Colonic mucosa (tissue), 4 donors: Measurements from ENCODE around the gene PRKCG. TPM values are rescaled to one million over a fixed set of nuclear protein-coding genes. Genes with fewer than 3 reads are reported as not detected.
"Not testable (repeated sequence)": the region's sequence is repeated elsewhere in the genome, so short reads cannot be mapped to it uniquely, and the experiment has no call there.

ENCODE experiments used
- DNase-seq: peaks from one replicate; pipeline ENCODE4 v3.0.0-alpha.2; 2020
- H3K27ac ChIP-seq: fragments of 200-600 bp; one replicate; pipeline ENCODE4 v1.8.0; 2021
- H3K27me3 ChIP-seq: fragments of 200-600 bp; one replicate; pipeline ENCODE4 v1.8.0; 2021
- H3K36me3 ChIP-seq: fragments of 200-600 bp; one replicate; pipeline ENCODE4 v1.8.0; 2021
- H3K4me1 ChIP-seq: fragments of 200-600 bp; one replicate; pipeline ENCODE4 v1.8.0; 2021; ENCODE audit warnings: mild to moderate bottlenecking
- H3K4me3 ChIP-seq: fragments of 200-600 bp; one replicate; pipeline ENCODE4 v1.8.0; 2021
- H3K9ac ChIP-seq, 2 donors: one replicate each; pipeline ENCODE4 v1.7.0; 2013; ENCODE audit warnings: control low read depth in 2 of 2, low read depth in 2 of 2, low read length in 2 of 2
- H3K9me3 ChIP-seq: fragments of 200-600 bp; one replicate; pipeline ENCODE4 v1.8.0; 2021
- intact Hi-C: fragments of 100-400 bp; cut with DNase I; formaldehyde crosslinking; loops from one replicate; pipeline ENCODE4 v1.14.1; 2022
- total RNA-seq, 2 donors: library from RNA; stranded (reverse); fragmentation: NEBNext Ultra II Directional in 1 of 2; extraction: Animal tissue kit (Norgen Biotek cat#: 25700) in 1 of 2; gene quantifications; one replicate each; pipeline ENCODE4 v1.2.1, GENCODE V29; 2021
- TF ChIP-seq, protein P1 (sequence below): fragments of 200-600 bp; IDR thresholded peaks from one replicate; pipeline ENCODE4 v1.8.0; 2022; ENCODE audit warnings: antibody characterized with exemption, mild to moderate bottlenecking
- donor health status: healthy.
- donor health status: DM: no; HTN: no; CAD: no.
- donor health status: DM: no; HTN: no; CAD: no.

Gene PRKCG
- under 1 TPM; 0.08 to 0.22 TPM for total RNA-seq

DNA sequence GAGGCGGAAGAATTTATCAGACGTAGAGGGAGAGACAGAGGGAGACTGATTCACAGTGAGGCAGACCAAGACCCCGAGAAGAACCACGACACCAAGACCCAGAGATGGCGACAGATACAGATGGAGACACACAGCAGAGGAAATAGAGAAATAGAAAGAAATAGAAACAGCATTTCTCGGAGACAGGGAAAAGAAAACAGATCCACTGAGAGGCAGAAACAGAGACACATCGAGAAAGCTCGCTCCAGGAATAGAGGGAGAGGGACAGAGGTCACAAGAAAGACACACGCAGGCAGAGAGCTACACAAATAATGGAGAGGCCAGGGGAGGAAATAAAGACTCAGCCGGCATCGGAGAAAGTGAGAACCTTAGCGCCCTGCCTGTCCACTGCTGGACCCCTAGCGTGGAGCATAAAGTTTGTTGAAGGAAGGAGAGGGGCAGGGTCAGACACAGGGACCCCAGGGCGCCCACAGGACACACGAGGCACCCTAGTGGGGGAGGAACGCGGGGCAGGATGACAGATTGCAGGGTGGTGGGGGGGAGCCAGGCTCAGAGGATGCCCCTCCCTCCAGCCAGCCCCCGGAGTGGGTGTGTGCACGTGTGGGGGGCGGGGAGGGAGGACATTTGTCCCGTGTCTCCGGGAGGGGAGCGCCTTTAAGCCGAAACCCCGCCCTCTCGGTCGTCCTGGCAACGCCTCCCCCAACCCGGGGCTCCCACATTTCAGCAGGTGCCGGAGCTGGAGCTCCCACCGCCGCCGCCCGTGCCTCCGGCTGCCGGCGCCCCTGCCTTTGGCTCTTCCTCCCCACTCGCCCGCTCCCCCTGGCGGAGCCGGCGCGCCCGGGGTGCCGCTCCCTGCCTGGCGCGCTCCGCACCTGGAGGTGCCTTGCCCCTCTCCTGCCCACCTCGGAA is at the start of gene PRKCG:
PRKCG (plus strand) TSS at position 716 of the 909 bp plus-strand sequence. CDS start 298 bp downstream, outside the sequence.
- peak; percentile 52 for DNase-seq
- H3K27ac ChIP-seq = no peak within 1 kb of the TSS
- peaks cover 6% of the 10 kb centered on the region for H3K4me1 ChIP-seq
- peaks cover 31% of the 10 kb centered on the region for H3K27me3 ChIP-seq
- intact Hi-C loops = loop anchor here (5.0 kb wide), 1 partner anchor 34 kb away; no protein-coding TSS in a partner anchor
- no peaks in the 10 kb centered on the region for H3K9me3 ChIP-seq
- H3K4me3 ChIP-seq = peak within 1 kb of the TSS; percentile 27
- TF ChIP-seq, protein P1, sequence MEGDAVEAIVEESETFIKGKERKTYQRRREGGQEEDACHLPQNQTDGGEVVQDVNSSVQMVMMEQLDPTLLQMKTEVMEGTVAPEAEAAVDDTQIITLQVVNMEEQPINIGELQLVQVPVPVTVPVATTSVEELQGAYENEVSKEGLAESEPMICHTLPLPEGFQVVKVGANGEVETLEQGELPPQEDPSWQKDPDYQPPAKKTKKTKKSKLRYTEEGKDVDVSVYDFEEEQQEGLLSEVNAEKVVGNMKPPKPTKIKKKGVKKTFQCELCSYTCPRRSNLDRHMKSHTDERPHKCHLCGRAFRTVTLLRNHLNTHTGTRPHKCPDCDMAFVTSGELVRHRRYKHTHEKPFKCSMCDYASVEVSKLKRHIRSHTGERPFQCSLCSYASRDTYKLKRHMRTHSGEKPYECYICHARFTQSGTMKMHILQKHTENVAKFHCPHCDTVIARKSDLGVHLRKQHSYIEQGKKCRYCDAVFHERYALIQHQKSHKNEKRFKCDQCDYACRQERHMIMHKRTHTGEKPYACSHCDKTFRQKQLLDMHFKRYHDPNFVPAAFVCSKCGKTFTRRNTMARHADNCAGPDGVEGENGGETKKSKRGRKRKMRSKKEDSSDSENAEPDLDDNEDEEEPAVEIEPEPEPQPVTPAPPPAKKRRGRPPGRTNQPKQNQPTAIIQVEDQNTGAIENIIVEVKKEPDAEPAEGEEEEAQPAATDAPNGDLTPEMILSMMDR = peak; percentile 57
- no peaks in the 10 kb centered on the region for H3K36me3 ChIP-seq
- peak within 1 kb of the TSS in 1 of 2 donors; percentile 55 for H3K9ac ChIP-seq

DNA sequence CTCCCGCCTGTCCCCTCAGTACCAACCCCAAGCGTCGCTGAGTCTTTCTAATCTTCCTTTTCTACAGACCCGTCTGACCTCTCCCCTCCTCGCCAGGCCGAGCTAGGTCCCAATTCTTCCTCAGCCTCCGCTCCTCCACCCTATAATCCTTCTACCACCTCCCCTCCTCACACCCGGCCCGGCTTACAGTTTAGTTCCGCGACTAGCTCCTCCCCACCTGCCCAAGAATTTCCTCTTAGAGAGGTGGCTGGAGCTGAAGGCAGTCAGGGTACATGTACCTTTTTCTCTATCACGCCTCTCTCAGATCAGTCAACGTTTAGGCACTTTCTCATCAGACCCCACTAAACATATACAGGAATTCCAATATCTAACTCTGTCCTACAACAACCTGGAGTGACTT is 49.1 kb upstream of the PRKCG start:
- DNase-seq, intact Hi-C loops, H3K9ac ChIP-seq, H3K27me3 ChIP-seq, H3K36me3 ChIP-seq, H3K27ac ChIP-seq, H3K4me3 ChIP-seq, H3K4me1 ChIP-seq, H3K9me3 ChIP-seq: not testable (repeated sequence)

DNA sequence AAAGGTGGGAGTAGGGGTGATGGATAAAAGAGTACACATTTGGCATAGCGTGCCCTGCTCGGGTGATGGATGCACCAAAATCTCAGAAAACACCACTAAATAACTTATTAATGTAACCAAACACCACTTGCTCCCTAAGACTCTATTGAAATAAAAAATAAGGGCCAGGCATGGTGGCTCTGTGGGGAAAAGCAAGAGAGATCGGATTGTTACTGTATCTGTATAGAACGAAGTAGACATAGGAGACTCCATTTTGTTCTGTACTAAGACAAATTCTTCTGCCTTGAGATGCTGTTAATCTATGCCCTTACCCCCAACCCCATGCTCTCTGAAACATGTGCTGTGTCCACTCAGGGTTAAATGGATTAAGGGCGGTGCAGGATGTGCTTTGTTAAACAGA is 43.6 kb upstream of the PRKCG start:
- intact Hi-C loops, H3K9ac ChIP-seq, DNase-seq, H3K27me3 ChIP-seq, H3K27ac ChIP-seq, H3K4me1 ChIP-seq, H3K36me3 ChIP-seq, H3K4me3 ChIP-seq, H3K9me3 ChIP-seq: not testable (repeated sequence)

DNA sequence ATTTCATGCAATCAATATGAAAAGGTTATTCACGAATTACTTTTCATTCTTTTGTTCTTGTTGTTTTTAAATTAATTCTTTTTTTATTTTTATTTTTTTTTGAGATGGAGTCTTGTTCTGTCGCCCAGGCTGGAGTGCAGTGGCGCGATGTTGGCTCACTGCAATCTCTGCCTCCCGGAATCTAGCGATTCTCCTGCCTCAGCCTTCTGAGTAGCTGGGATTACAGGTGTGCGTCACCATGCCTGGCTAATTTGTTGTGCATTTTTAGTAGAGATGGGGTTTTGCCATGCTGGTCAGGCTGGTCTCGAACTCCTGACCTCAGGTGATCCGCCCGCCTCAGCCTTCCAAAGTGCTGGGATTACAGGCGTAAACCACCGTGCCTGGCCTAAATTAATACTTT is 41.8 kb upstream of the PRKCG start:
- not testable (repeated sequence) for H3K4me1 ChIP-seq, DNase-seq, H3K4me3 ChIP-seq, H3K9ac ChIP-seq, H3K9me3 ChIP-seq, H3K27ac ChIP-seq, H3K36me3 ChIP-seq, H3K27me3 ChIP-seq
- intact Hi-C loops = loop anchor here (10.0 kb wide), 1 partner anchor 65 kb away; the partner anchor contains the start of gene CACNG7

DNA sequence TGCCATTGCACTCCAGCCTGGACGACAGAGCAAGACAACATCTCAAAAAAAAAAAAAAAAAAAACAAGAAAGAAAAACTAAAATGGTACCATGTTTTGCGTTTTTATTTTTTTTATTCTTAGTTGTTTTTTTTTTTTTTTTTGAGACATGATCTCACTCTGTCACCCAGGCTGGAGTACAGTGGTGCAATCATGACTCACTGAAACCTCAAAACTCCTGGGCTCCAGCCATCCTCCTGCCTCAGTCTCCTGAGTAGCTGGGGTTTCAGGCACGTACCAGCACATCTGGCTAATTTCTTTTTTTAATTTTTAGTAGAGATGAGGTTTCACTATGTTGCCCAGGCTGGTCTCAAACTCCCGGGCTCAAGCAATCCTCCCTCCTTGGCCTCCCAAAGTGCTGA is 41.1 kb upstream of the PRKCG start:
- not testable (repeated sequence) for H3K4me1 ChIP-seq, H3K9ac ChIP-seq, H3K27ac ChIP-seq, H3K36me3 ChIP-seq, DNase-seq, H3K4me3 ChIP-seq, H3K9me3 ChIP-seq, H3K27me3 ChIP-seq
- intact Hi-C loops = loop anchor here (10.0 kb wide), 1 partner anchor 64 kb away; the partner anchor contains the start of gene CACNG7

DNA sequence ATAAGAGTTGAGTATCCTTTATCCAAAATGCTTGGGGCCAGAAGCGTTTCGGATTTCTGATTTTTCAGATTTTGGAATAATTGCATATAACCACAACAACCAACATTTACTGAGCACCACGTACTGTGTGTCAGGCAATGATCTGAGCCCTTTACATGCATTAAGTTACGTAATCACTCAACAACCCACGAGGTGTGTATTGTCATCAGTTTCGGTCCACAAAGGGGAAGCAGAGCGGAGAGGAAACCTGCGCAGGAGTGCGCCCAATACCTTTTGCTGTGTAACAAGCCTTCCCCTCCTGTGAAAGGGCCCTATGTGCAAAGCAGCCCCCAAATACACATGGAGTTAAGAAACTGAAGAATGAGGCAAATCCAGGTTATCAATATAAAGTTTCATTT is 37.1 kb upstream of the PRKCG start:
- intact Hi-C loops = loop anchor here (5.0 to 10.0 kb wide), 3 partner anchors 37 to 177 kb away; partner anchors contain the start of genes CACNG7 and PRKCG
- Histone ChIP-seq H3K4me3 (no peak overlapping the region), H3K9ac (no peak overlapping the region), H3K36me3 (no peaks in the 10 kb centered on the region), H3K27ac (no peak overlapping the region), H3K27me3 (no peaks in the 10 kb centered on the region), H3K9me3 (no peaks in the 10 kb centered on the region), H3K4me1 (no peaks in the 10 kb centered on the region)
- TF ChIP-seq, protein P1 = no peak
- DNase-seq = no peak

DNA sequence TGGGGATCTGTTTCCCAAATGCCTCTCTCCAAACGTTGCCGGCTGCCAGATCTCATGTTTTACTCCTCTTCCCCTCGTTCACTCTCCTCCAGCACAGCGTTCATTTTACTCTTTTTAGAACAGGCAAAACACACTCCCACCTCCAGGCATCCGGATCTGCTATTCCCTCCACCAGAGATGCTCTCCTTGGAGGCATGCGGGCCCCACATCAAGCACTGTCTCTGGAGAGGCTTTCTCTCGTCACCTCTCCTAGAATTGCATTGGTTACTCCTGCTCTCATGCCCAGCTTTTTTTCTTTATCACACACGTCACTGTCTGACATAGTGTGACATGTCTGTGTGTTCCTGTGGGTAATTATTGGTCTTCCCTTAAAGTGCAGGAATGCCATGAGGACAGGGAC is 34.4 kb upstream of the PRKCG start:
- Histone ChIP-seq H3K27ac (no peak overlapping the region), H3K27me3 (no peaks in the 10 kb centered on the region), H3K4me1 (no peaks in the 10 kb centered on the region), H3K9ac (no peak overlapping the region), H3K9me3 (no peaks in the 10 kb centered on the region), H3K36me3 (no peaks in the 10 kb centered on the region), H3K4me3 (no peak overlapping the region)
- intact Hi-C loops = loop anchor here (5.0 to 10.0 kb wide), 3 partner anchors 35 to 175 kb away; partner anchors contain the start of genes CACNG7 and PRKCG
- TF ChIP-seq, protein P1 = no peak
- no peak for DNase-seq
